Measurements from ENCODE around the gene GRAMD2A. TPM values are rescaled to one million over a fixed set of nuclear protein-coding genes. Genes with fewer than 3 reads are reported as not detected.

The GRAMD2A gene
- total and polyA plus RNA-seq, 8 donors: 0.19 to 0.28 TPM; not detected in 6

GRCh38 chr15:72229947-72230196 is 32.3 kb upstream of the GRAMD2A start:
- ATAC-seq: peak in 3 of 4 donors; percentile 1
- no peak for TF ChIP-seq CTCF (IDR thresholded peaks at IDR 0.05)
- peaks cover 7 to 33% (median 19%) of the 10 kb centered on the region in 3 donors for H3K4me1 ChIP-seq
- FAIRE-seq: no peak
- H3K9me3 ChIP-seq: no peaks in the 10 kb centered on the region
- H3K36me3 ChIP-seq: no peaks in the 10 kb centered on the region
- H3K4me3 ChIP-seq: peak overlapping the region; percentile 76 to 83 (median 81)
- intact Hi-C loops (cut with DNase I): no loop called here
- DNase-seq: peak in 1 of 6 donors; percentile 26
- WGBS, 2 donors: 0 to 3% methylated on average over 18 to 29 of the region's 29 CpGs
- no peaks in the 10 kb centered on the region for H3K27me3 ChIP-seq
- peak overlapping the region; percentile 81 to 95 (median 84) for H3K27ac ChIP-seq

DNA sequence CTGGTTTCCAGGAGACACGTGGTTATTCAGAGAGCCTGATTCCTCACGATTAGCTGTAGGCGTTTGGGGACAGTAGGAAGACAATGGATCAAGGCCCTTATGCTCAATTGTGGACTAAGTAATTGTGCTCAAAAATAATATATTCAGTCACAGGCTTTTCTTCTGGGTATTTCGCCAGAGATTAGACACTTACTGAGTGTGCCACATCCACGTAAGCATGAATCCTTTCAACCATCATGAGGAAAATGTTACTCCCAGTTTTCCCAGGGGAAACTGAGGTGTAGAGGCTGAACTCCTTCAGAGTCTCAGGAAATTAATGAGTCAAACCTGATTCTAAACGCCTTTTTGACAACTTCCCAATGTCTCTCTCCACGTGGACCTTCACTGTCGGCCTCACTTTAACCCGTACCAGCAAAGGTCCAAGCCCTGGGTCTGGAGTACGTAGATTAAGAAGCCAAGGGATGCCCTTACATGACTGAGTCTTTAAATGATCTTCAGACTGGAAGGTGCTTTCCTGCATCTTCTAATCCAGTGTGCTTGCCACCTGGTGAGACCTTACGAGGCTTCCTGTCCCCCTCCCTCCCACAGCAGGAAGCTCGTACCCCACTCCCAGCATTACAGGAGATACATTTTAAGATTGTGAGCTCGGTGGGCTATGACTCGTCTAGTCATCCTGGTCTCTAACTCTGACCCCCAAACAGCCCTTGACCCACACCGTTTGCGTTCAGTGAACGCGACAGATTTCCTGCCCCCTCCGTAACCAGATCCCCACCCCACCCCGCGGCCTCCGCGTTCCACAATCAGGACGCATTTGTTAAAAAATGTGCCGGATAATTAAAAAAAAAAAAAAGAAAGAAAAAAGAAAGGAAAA is 31.7 kb upstream of the GRAMD2A start:
- Histone ChIP-seq H3K4me3 (peak overlapping the region; percentile 76 to 83 (median 81)), H3K27me3 (no peaks in the 10 kb centered on the region), H3K4me1 (peaks cover 7 to 33% (median 19%) of the 10 kb centered on the region in 3 donors), H3K9me3 (no peaks in the 10 kb centered on the region), H3K27ac (peak overlapping the region; percentile 81 to 95 (median 84)), H3K36me3 (no peaks in the 10 kb centered on the region)
- TF ChIP-seq CTCF (IDR thresholded peaks at IDR 0.05): no peak
- intact Hi-C loops (cut with DNase I): no loop called here
- DNase-seq (no peak), FAIRE-seq (no peak), ATAC-seq (no peak)
- WGBS, 2 donors: 17 to 19% methylated on average over 25 of the region's 25 CpGs

DNA sequence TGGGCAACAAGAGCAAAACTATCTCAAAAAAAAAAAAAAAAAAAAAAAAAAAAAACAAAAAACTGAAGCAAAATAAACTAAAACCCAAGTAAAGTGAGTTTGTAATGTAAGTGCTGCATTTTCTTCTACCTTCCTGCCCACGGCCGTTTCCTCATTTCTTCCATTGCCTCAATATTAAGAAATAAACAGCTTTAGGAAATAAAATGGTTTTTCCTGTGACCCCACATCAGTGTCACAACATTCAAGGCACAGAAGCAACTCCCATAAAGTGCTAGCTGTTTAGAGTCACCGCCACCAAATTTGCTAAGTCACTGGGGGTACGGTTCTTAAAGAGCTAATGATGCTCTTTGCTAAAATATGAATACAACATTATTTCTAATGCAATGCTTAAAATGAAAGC is 30.1 kb upstream of the GRAMD2A start:
- H3K4me3 ChIP-seq: peak overlapping the region in 1 of 4 donors; percentile 82
- H3K36me3 ChIP-seq: no peaks in the 10 kb centered on the region
- no peak for FAIRE-seq

DNA sequence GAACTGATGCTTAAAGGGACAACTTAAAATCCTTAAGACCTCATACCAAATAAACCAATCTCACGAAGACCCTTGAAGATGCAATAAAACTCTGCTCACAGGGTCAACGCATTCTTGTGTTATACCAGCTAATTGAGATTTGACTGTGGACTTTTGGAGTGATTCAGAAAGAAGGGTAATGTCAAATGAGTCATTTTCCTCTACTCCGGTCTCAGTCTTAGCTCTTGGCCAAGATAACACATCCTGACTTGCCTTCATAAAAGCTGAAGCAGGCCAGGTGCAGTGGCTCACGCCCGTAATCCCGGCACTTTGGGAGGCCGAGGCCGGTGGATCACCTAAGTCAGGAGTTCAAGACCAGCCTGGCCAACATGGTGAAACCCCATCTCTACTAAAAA is 29.6 kb upstream of the GRAMD2A start:
- no peak for TF ChIP-seq CTCF (IDR thresholded peaks at IDR 0.05)
- no peaks in the 10 kb centered on the region for H3K36me3 ChIP-seq
- H3K27ac ChIP-seq: peak overlapping the region in 2 of 4 donors; percentile 37 to 95
- FAIRE-seq: no peak
- no peak for DNase-seq
- no peaks in the 10 kb centered on the region for H3K9me3 ChIP-seq
- peaks cover 0 to 26% (median 12%) of the 10 kb centered on the region in 3 donors for H3K4me1 ChIP-seq
- H3K4me3 ChIP-seq: no peak overlapping the region
- 48 to 53% methylated on average over 8 of the region's 8 CpGs for WGBS, 2 donors
- no peaks in the 10 kb centered on the region for H3K27me3 ChIP-seq
- intact Hi-C loops (cut with DNase I): no loop called here
- ATAC-seq: no peak

More for the DNA sequence above, 30.1 kb upstream of the GRAMD2A start:
- ATAC-seq: no peak
- TF ChIP-seq CTCF (IDR thresholded peaks at IDR 0.05): no peak
- peaks cover 5 to 30% (median 18%) of the 10 kb centered on the region in 3 donors for H3K4me1 ChIP-seq
- WGBS, 2 donors: 87 to 89% methylated on average over 4 of the region's 4 CpGs
- peak overlapping the region in 2 of 4 donors; percentile 31 to 95 for H3K27ac ChIP-seq
- intact Hi-C loops (cut with DNase I): no loop called here
- no peaks in the 10 kb centered on the region for H3K9me3 ChIP-seq
- H3K27me3 ChIP-seq: no peaks in the 10 kb centered on the region
- no peak for DNase-seq

DNA sequence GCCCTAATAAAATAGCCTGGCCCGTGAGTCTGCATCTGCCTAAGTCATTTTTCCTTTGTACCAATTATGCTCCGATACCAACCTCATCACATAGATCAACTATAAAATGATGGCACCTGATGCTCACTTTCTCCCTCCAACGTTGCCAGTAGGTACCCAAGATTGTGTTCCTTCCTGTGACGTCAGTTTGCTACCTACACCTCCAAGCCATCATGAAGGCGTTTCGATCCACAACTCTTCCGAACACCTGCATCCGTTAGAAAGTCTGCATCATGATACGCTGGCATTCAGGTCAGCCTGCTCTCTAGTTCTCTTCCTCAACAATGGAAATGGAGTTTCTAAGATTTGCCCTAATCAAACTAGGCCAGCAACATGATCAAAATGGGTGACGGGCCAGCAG is 25.7 kb upstream of the GRAMD2A start:
- H3K4me3 ChIP-seq: no peak overlapping the region
- peaks cover 4 to 7% (median 5%) of the 10 kb centered on the region in 3 donors for H3K36me3 ChIP-seq
- intact Hi-C loops (cut with DNase I): no loop called here
- DNase-seq: no peak
- FAIRE-seq: no peak
- H3K27ac ChIP-seq: no peak overlapping the region
- H3K9me3 ChIP-seq: no peaks in the 10 kb centered on the region
- TF ChIP-seq CTCF (IDR thresholded peaks at IDR 0.05): no peak
- 92% methylated on average over 10 of the region's 10 CpGs for WGBS, 2 donors
- no peaks in the 10 kb centered on the region for H3K27me3 ChIP-seq
- ATAC-seq: no peak
- H3K4me1 ChIP-seq: peaks cover 0 to 20% (median 0%) of the 10 kb centered on the region in 3 donors
